Choroid plexus epithelial cell (primary cell): ENCODE data around the gene IRF2.

ENCODE experiments used
- DNase-seq: peaks from one replicate; pipeline ENCODE4 v3.0.0-alpha.2; 2010; ENCODE audit warnings: low read depth
- H3K4me3 ChIP-seq: 2 replicates; pipeline ENCODE4 v1.5.1; 2011; ENCODE audit warnings: low read depth, mild to moderate bottlenecking, control low read depth, low read length, moderate library complexity
- TF ChIP-seq, protein P1 (sequence below): conservative IDR thresholded peaks from 2 replicates; pipeline ENCODE4 v1.5.1; 2011; ENCODE audit warnings: low read depth, mild to moderate bottlenecking, control low read depth, inconsistent platforms, low read length, moderate library complexity

IRF2 gene

GRCh38 chr4:184474263-184475095, at the start of gene IRF2:
Gene IRF2, minus strand, starts transcription at chr4:184474550. Its CDS starts 45,486 bp downstream, at chr4:184429064.
- peak within 1 kb of the TSS; percentile 93 for H3K4me3 ChIP-seq
- TF ChIP-seq, protein P1, sequence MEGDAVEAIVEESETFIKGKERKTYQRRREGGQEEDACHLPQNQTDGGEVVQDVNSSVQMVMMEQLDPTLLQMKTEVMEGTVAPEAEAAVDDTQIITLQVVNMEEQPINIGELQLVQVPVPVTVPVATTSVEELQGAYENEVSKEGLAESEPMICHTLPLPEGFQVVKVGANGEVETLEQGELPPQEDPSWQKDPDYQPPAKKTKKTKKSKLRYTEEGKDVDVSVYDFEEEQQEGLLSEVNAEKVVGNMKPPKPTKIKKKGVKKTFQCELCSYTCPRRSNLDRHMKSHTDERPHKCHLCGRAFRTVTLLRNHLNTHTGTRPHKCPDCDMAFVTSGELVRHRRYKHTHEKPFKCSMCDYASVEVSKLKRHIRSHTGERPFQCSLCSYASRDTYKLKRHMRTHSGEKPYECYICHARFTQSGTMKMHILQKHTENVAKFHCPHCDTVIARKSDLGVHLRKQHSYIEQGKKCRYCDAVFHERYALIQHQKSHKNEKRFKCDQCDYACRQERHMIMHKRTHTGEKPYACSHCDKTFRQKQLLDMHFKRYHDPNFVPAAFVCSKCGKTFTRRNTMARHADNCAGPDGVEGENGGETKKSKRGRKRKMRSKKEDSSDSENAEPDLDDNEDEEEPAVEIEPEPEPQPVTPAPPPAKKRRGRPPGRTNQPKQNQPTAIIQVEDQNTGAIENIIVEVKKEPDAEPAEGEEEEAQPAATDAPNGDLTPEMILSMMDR: no peak
- peak; percentile 99 for DNase-seq

DNA sequence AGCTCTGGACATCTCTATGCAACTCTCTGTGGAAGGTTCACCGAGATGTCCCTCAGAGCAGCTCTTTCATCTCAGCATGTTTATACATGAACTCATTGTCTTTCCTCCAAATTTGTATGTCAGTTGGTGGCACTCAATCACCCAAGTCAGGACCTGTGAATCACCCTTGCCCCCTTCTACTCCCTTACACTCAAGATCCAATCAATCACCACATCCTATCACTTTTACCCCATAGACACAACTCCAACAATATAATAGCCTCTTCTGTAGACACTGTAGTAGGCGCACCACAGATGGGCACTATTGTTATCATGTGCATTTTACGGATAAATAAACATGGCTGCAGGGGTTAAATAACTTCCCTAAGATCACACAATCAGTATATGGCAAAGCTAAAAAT, 41.3 kb upstream of the IRF2 start:
- TF ChIP-seq, protein P1: no peak

DNA sequence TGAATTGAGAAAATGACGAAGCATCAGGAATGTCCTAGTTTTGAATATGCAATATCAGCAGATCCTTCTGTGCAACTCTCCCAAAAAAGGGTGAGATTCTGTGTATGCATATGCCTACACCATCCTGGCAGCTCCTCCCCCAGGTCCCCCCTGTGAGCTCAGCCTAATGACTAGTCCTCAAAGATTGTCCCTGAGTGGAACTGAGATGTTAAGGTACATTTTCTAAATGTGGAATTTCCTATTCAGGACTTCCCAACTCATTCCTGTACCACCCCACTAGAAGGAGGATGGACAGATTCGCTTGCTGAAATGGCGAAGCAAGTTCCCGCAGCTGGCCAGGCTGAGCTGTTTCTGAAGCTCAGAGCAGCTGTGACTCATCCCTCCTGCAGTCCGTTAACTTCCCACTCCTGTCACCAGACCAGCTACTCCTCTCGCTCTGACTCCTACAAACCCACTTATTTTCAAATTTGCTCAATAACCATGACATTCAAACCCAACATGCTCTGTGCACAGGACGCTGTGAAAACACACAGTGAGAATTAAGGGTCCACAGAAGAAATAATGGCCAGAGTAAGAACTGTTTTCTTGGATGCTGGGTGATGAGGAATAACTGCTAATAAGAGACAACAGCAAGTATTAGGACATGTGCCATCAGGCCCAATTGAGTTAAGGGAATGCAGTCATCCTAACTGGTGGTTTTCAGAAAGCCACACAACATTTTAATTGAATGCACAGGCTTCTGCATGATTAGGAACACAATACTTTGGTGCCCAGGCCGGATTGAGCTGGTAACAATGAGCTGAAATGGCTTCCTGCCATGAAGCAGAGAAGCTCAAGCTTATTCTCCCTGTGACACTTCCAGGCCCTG, 40.0 kb upstream of the IRF2 start:
- no peak overlapping the region for H3K4me3 ChIP-seq
- TF ChIP-seq, protein P1: no peak
- DNase-seq: peak; percentile 94

More for the DNA sequence above, 41.3 kb upstream of the IRF2 start:
- H3K4me3 ChIP-seq: no peak overlapping the region
- DNase-seq: no peak

- H3K4me3 ChIP-seq: no peak overlapping the region
- TF ChIP-seq, protein P1: no peak
- DNase-seq: no peak
Observed at GRCh38 chr4:184513802-184514120, 39.4 kb upstream of the IRF2 start.

- H3K4me3 ChIP-seq: no peak overlapping the region
- TF ChIP-seq, protein P1: no peak
- DNase-seq: no peak
Observed at GRCh38 chr4:184511156-184511555, 36.8 kb upstream of the IRF2 start.

- no peak overlapping the region for H3K4me3 ChIP-seq
- TF ChIP-seq, protein P1: no peak
- DNase-seq: peak; percentile 10
Observed at GRCh38 chr4:184510401-184510800, 36.1 kb upstream of the IRF2 start.
